ENCODE measurements around the gene PRRC2C. TPM values are rescaled to one million over a fixed set of nuclear protein-coding genes. Genes with fewer than 3 reads are reported as not detected.

PRRC2C gene
- total RNA-seq, 4 donors from 2014 or later, result 94.4 to 233 (median 125) TPM

- TF ChIP-seq POLR2A (IDR thresholded peaks at IDR 0.05) (no peak), CTCF (IDR thresholded peaks at IDR 0.05) (no peak)
- H3K9me3 ChIP-seq, result no peaks in the 10 kb centered on the region
- no peaks in the 10 kb centered on the region for H3K27me3 ChIP-seq
- no peak overlapping the region for H3K27ac ChIP-seq
- no peak for DNase-seq
- no peaks in the 10 kb centered on the region for H3K4me1 ChIP-seq
- H3K4me3 ChIP-seq, result no peak overlapping the region
- H3K36me3 ChIP-seq, result no peaks in the 10 kb centered on the region
These were observed 13.1 kb upstream of the PRRC2C start for GRCh38 chr1:171472183-171472647.

- Histone ChIP-seq H3K4me3 (no peak overlapping the region), H3K27me3 (no peaks in the 10 kb centered on the region), H3K4me1 (no peaks in the 10 kb centered on the region), H3K27ac (no peak overlapping the region), H3K9me3 (no peaks in the 10 kb centered on the region), H3K36me3 (no peaks in the 10 kb centered on the region)
- DNase-seq, result no peak
- TF ChIP-seq CTCF (IDR thresholded peaks at IDR 0.05) (no peak), POLR2A (IDR thresholded peaks at IDR 0.05) (no peak)
These were observed 8.5 kb upstream of the PRRC2C start for GRCh38 chr1:171476829-171477228.

- H3K4me3 ChIP-seq, result no peak overlapping the region
- no peaks in the 10 kb centered on the region for H3K9me3 ChIP-seq
- DNase-seq, result no peak
- no peak overlapping the region for H3K27ac ChIP-seq
- no peaks in the 10 kb centered on the region for H3K36me3 ChIP-seq
- H3K4me1 ChIP-seq, result no peaks in the 10 kb centered on the region
- no peaks in the 10 kb centered on the region for H3K27me3 ChIP-seq
- TF ChIP-seq POLR2A (IDR thresholded peaks at IDR 0.05) (no peak), CTCF (IDR thresholded peaks at IDR 0.05) (no peak)
These were observed 7.5 kb upstream of the PRRC2C start for GRCh38 chr1:171477804-171478203.

GRCh38 chr1:171480035-171480434 lies 5.3 kb upstream of the PRRC2C start:
- TF ChIP-seq CTCF (IDR thresholded peaks at IDR 0.05) (no peak), POLR2A (IDR thresholded peaks at IDR 0.05) (no peak)
- no peaks in the 10 kb centered on the region for H3K27me3 ChIP-seq
- H3K4me1 ChIP-seq, result no peaks in the 10 kb centered on the region
- H3K27ac ChIP-seq, result no peak overlapping the region
- H3K36me3 ChIP-seq, result no peaks in the 10 kb centered on the region
- DNase-seq, result no peak
- H3K9me3 ChIP-seq, result no peaks in the 10 kb centered on the region
- no peak overlapping the region for H3K4me3 ChIP-seq

- Histone ChIP-seq H3K27ac (peak overlapping the region; percentile 94 to 98 (median 96)), H3K4me3 (peak overlapping the region; percentile 67 to 87 (median 77)), H3K9me3 (no peaks in the 10 kb centered on the region), H3K36me3 (no peaks in the 10 kb centered on the region), H3K4me1 (peaks cover 0 to 31% (median 14%) of the 10 kb centered on the region in 4 donors), H3K27me3 (no peaks in the 10 kb centered on the region)
- DNase-seq, result no peak
- TF ChIP-seq CTCF (IDR thresholded peaks at IDR 0.05), result peak in 3 of 6 experiments; percentile 63 to 81 (median 71)
- TF ChIP-seq POLR2A (IDR thresholded peaks at IDR 0.05), result peak in 1 of 2 donors; percentile 12
These were observed 463 bp upstream of the PRRC2C start for GRCh38 chr1:171484760-171485374.

Data from Peyer's patch (tissue), 4 donors.